Activated CD8-positive, alpha-beta memory T cell treated with anti-CD3 and anti-CD28 coated beads, Interleukin-2, amount 50 U/mL, for 4 hours (primary cell): ENCODE measurements around the gene CLDN5.
"Not testable (repeated sequence)": the region's sequence is repeated elsewhere in the genome, so short reads cannot be mapped to it uniquely, and the experiment has no call there.

ENCODE experiments used
- DNase-seq: peaks from one replicate; pipeline ENCODE4 v3.0.0-alpha.2; 2020

CLDN5 gene

GRCh38 chr22:19524170-19525115 lies at the start of gene CLDN5:
Gene CLDN5 (minus strand): TSS chr22:19524410. CDS start chr22:19524255, 155 bp downstream.
- DNase-seq: no peak

GRCh38 chr22:19571995-19572394 lies 47.8 kb upstream of the CLDN5 start:
- no peak for DNase-seq

- no peak for DNase-seq
These were observed 47.1 kb upstream of the CLDN5 start for GRCh38 chr22:19571207-19571795.

- DNase-seq: no peak
These were observed 45.8 kb upstream of the CLDN5 start for GRCh38 chr22:19569976-19570375.

GRCh38 chr22:19569276-19569640 lies 45.0 kb upstream of the CLDN5 start:
- DNase-seq: no peak

- DNase-seq: no peak
These were observed 44.4 kb upstream of the CLDN5 start for GRCh38 chr22:19568337-19569275.

GRCh38 chr22:19567157-19568009 lies 43.2 kb upstream of the CLDN5 start:
- no peak for DNase-seq

GRCh38 chr22:19566279-19567156 lies 42.3 kb upstream of the CLDN5 start:
- no peak for DNase-seq

GRCh38 chr22:19565382-19566278 lies 41.4 kb upstream of the CLDN5 start:
- DNase-seq: no peak

GRCh38 chr22:19559956-19560355 lies 35.7 kb upstream of the CLDN5 start:
- no peak for DNase-seq

- no peak for DNase-seq
These were observed 35.2 kb upstream of the CLDN5 start for GRCh38 chr22:19559324-19559811.

GRCh38 chr22:19556963-19557545 lies 32.8 kb upstream of the CLDN5 start:
- DNase-seq: no peak

- no peak for DNase-seq
These were observed 31.4 kb upstream of the CLDN5 start for GRCh38 chr22:19555651-19556050.

- no peak for DNase-seq
These were observed 30.7 kb upstream of the CLDN5 start for GRCh38 chr22:19554834-19555404.

- no peak for DNase-seq
These were observed 29.0 kb upstream of the CLDN5 start for GRCh38 chr22:19553201-19553600.

- no peak for DNase-seq
These were observed 26.2 kb upstream of the CLDN5 start for GRCh38 chr22:19550382-19550781.

- no peak for DNase-seq
These were observed 25.2 kb upstream of the CLDN5 start for GRCh38 chr22:19549428-19549827.

GRCh38 chr22:19548964-19549363 lies 24.8 kb upstream of the CLDN5 start:
- no peak for DNase-seq

- not testable (repeated sequence) for DNase-seq
These were observed 24.2 kb upstream of the CLDN5 start for GRCh38 chr22:19548427-19548826.
